Measurements from ENCODE around the gene HOMER2. TPM values are rescaled to one million over a fixed set of nuclear protein-coding genes. Genes with fewer than 3 reads are reported as not detected.
"Not testable (repeated sequence)": the region's sequence is repeated elsewhere in the genome, so short reads cannot be mapped to it uniquely, and the experiment has no call there.

HOMER2 gene
- total and polyA plus RNA-seq, 2 experiments from 2014 or later = 5.9 to 14.5 TPM

DNA sequence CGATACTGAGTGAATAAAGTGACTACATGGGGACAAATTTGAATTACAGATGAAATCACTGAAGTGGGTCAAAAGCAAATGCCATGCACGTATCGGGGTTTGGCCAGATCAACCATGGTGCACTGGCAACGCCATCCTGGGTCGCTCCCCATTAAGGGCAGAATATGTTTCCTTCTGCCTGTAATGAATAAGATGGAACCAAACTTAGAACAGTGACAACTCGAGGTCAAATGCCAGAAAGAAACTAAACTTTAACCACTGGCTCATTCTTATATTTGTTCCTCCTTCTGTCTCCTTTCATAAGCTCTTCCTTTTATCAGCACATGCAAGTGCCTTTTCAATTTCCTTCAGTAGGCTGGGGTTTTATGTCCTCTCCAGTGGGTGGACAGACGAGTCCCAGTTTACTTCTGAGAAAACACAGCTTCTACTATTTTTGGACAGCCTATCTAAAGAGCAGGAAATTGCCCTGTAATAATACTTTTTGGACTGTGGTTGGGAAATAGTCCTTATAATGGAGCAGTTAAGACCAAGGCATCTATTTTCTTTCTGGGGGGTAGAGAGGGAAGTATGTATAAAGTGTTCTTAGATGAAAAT, 81.7 kb downstream of the HOMER2 start:
- Histone ChIP-seq H3K4me2 (no peak overlapping the region), H3K79me2 (no peaks in the 10 kb centered on the region), H3K27me3 (no peaks in the 10 kb centered on the region), H3K27ac (no peak overlapping the region), H4K20me1 (ENCODE audit: insufficient read depth, poor library complexity, severe bottlenecking) (no peaks in the 10 kb centered on the region), H3K36me3 (replicated peaks; ENCODE audit: insufficient read depth, low read depth) (no peaks in the 10 kb centered on the region), H2AFZ (no peak overlapping the region), H3K4me3 (no peak overlapping the region), H3K9me2 (replicated peaks; ENCODE audit: insufficient read depth) (no peaks in the 10 kb centered on the region), H3K4me1 (ENCODE audit: insufficient read depth) (no peaks in the 10 kb centered on the region), H3K9me3 (ENCODE audit: low read depth) (no peaks in the 10 kb centered on the region)
- DNase-seq (ENCODE audit: low spot score) = no peak
- WGBS (ENCODE audit: low lambda C conversion rate, missing lambda C conversion rate) = 81% methylated on average over 7 of the region's 7 CpGs
- TF ChIP-seq EZH2 (IDR thresholded peaks at IDR 0.05; ENCODE audit: borderline replicate concordance) = no peak
- TF ChIP-seq EZH2phosphoT487 (IDR thresholded peaks at IDR 0.05; ENCODE audit: low read depth, severe bottlenecking, unreplicated experiment) = no peak
- TF ChIP-seq CTCF (IDR thresholded peaks at IDR 0.05; ENCODE audit: poor library complexity) = no peak

DNA sequence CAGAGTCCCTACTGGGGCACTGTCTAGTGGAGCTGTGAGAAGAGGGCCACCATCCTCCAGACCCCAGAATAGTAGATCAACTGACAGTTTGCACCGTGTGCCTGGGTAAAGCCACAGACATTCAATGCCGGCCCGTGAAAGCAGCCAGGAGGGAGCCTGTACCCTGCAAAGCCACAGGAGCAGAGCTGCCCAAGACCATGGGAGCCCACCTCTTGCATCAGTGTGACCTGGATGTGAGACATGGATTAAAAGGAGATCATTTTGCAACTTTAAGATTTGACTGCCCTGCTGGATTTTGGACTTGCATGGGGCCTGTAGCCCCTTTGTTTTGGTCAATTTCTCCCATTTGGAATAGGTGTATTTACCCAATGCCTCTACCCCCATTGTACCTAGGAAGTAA, 86.5 kb downstream of the HOMER2 start:
- not testable (repeated sequence) for H3K27me3 ChIP-seq; H3K4me3 ChIP-seq; H3K9me3 ChIP-seq (ENCODE audit: low read depth); H3K79me2 ChIP-seq; H4K20me1 ChIP-seq (ENCODE audit: insufficient read depth, poor library complexity, severe bottlenecking); H3K4me1 ChIP-seq (ENCODE audit: insufficient read depth); DNase-seq (ENCODE audit: low spot score); H3K9me2 ChIP-seq (replicated peaks; ENCODE audit: insufficient read depth); H3K36me3 ChIP-seq (replicated peaks; ENCODE audit: insufficient read depth, low read depth); H2AFZ ChIP-seq; H3K4me2 ChIP-seq; H3K27ac ChIP-seq
- 78% methylated on average over 3 of the region's 3 CpGs for WGBS (ENCODE audit: low lambda C conversion rate, missing lambda C conversion rate)

DNA sequence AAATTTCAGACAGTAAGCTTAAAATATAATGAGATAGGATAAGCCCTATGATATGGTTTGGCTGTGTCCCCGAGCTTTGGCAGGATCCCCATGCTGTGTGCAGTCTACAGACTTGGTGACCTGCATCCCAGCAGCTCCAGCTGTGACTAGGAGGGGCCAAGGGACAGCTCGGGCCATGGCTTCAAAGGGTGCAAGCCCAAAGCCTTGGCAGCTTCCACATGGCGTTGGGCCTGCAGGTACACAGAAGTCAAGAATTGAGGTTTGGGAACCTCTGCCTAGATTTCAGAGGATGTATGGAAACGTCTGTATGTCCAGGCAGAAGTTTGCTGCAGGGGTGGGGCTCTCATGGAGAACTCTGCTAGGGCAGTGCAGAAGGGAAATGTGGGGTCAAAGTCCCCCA, 86.9 kb downstream of the HOMER2 start:
- 85% methylated on average over 4 of the region's 4 CpGs for WGBS (ENCODE audit: low lambda C conversion rate, missing lambda C conversion rate)
- not testable (repeated sequence) for H3K9me3 ChIP-seq (ENCODE audit: low read depth); H3K27me3 ChIP-seq; H4K20me1 ChIP-seq (ENCODE audit: insufficient read depth, poor library complexity, severe bottlenecking); H3K79me2 ChIP-seq; H2AFZ ChIP-seq; H3K4me2 ChIP-seq; H3K27ac ChIP-seq; H3K4me3 ChIP-seq; H3K36me3 ChIP-seq (replicated peaks; ENCODE audit: insufficient read depth, low read depth); H3K9me2 ChIP-seq (replicated peaks; ENCODE audit: insufficient read depth); DNase-seq (ENCODE audit: low spot score); H3K4me1 ChIP-seq (ENCODE audit: insufficient read depth)

- Histone ChIP-seq H3K4me1 (ENCODE audit: insufficient read depth) (no peaks in the 10 kb centered on the region), H3K36me3 (replicated peaks; ENCODE audit: insufficient read depth, low read depth) (no peaks in the 10 kb centered on the region), H3K4me2 (no peak overlapping the region), H3K27me3 (no peaks in the 10 kb centered on the region), H2AFZ (no peak overlapping the region), H3K4me3 (no peak overlapping the region), H3K27ac (no peak overlapping the region), H3K79me2 (no peaks in the 10 kb centered on the region), H3K9me2 (replicated peaks; ENCODE audit: insufficient read depth) (no peaks in the 10 kb centered on the region), H3K9me3 (ENCODE audit: low read depth) (no peaks in the 10 kb centered on the region), H4K20me1 (ENCODE audit: insufficient read depth, poor library complexity, severe bottlenecking) (no peaks in the 10 kb centered on the region)
- TF ChIP-seq CTCF (IDR thresholded peaks at IDR 0.05; ENCODE audit: poor library complexity) (no peak), EZH2phosphoT487 (IDR thresholded peaks at IDR 0.05; ENCODE audit: low read depth, severe bottlenecking, unreplicated experiment) (no peak), EZH2 (IDR thresholded peaks at IDR 0.05; ENCODE audit: borderline replicate concordance) (no peak)
- no peak for DNase-seq (ENCODE audit: low spot score)
- 66% methylated on average over 2 of the region's 2 CpGs for WGBS (ENCODE audit: low lambda C conversion rate, missing lambda C conversion rate)
Observed at GRCh38 chr15:82864967-82865366, 87.6 kb downstream of the HOMER2 start.

Data from hepatocyte (in vitro differentiated cells).